BE2C (cell line): ENCODE measurements around the gene RAP1GDS1.

ENCODE experiments used
- DNase-seq: peaks from one replicate; pipeline ENCODE4 v3.0.0-alpha.2; 2020
- H3K27me3 ChIP-seq: fragments of 250-450 bp; sonication (Bioruptor Pico); 2 replicates; pipeline ENCODE4 v1.5.1; 2020; ENCODE audit warnings: mild to moderate bottlenecking
- H3K36me3 ChIP-seq: fragments of 250-450 bp; sonication (Bioruptor Pico); 2 replicates; pipeline ENCODE4 v1.5.1; 2020; ENCODE audit warnings: mild to moderate bottlenecking
- H3K4me1 ChIP-seq: fragments of 250-450 bp; sonication (Bioruptor Pico); 2 replicates; pipeline ENCODE4 v1.5.1; 2020
- H3K4me3 ChIP-seq: 2 replicates; pipeline ENCODE4 v1.5.1; 2011; ENCODE audit warnings: low read depth, low read length
- H3K9me3 ChIP-seq: fragments of 250-450 bp; sonication (Bioruptor Pico); 2 replicates; pipeline ENCODE4 v1.5.1; 2020
- TF ChIP-seq, protein P1 (sequence below): IDR thresholded peaks from 2 replicates; pipeline ENCODE4 v1.5.1; 2012; ENCODE audit warnings: mild to moderate bottlenecking, low read depth, low read length

The RAP1GDS1 gene

GRCh38 chr4:98491899-98492559 lies 230.8 kb downstream of the RAP1GDS1 start:
- DNase-seq, result no peak
- H3K27me3 ChIP-seq, result no peaks in the 10 kb centered on the region
- no peak overlapping the region for H3K4me3 ChIP-seq
- TF ChIP-seq, protein P1, sequence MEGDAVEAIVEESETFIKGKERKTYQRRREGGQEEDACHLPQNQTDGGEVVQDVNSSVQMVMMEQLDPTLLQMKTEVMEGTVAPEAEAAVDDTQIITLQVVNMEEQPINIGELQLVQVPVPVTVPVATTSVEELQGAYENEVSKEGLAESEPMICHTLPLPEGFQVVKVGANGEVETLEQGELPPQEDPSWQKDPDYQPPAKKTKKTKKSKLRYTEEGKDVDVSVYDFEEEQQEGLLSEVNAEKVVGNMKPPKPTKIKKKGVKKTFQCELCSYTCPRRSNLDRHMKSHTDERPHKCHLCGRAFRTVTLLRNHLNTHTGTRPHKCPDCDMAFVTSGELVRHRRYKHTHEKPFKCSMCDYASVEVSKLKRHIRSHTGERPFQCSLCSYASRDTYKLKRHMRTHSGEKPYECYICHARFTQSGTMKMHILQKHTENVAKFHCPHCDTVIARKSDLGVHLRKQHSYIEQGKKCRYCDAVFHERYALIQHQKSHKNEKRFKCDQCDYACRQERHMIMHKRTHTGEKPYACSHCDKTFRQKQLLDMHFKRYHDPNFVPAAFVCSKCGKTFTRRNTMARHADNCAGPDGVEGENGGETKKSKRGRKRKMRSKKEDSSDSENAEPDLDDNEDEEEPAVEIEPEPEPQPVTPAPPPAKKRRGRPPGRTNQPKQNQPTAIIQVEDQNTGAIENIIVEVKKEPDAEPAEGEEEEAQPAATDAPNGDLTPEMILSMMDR, result no peak
- no peaks in the 10 kb centered on the region for H3K36me3 ChIP-seq
- no peaks in the 10 kb centered on the region for H3K4me1 ChIP-seq
- H3K9me3 ChIP-seq, result no peaks in the 10 kb centered on the region

DNA sequence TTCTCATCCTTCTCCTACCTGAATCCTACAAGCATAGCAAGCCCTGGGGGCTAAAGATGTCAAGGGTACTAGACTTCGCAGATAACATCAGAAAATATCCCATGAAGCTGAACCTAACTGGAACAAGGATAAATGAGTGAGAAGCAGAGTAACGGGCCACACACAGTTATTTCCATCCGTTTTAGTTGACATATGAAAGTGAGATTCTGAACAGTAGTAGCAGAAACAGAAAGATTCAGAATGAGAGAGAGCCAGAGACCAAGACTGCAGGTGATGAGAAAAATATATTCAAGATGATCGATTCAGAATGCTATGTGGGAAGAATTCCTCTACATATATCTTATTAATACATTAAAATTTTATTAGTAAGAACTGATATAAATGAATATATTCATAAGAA lies 232.1 kb downstream of the RAP1GDS1 start:
- H3K27me3 ChIP-seq, result no peaks in the 10 kb centered on the region
- no peaks in the 10 kb centered on the region for H3K36me3 ChIP-seq
- TF ChIP-seq, protein P1, result no peak
- no peaks in the 10 kb centered on the region for H3K9me3 ChIP-seq
- H3K4me1 ChIP-seq, result no peaks in the 10 kb centered on the region
- no peak overlapping the region for H3K4me3 ChIP-seq
- no peak for DNase-seq
